H9 (cell line): ENCODE measurements around the gene EHD4. TPM values are rescaled to one million over a fixed set of nuclear protein-coding genes. Genes with fewer than 3 reads are reported as not detected.
A peak's percentile ranks its signal among the peaks of the same experiment; 100 is the strongest.

Experiments
- DNase-seq: peaks from one replicate; pipeline ENCODE4 v3.0.0-alpha.2; 2017
- H2AFZ ChIP-seq: one replicate; pipeline ENCODE4 v1.6.1; 2013; ENCODE audit warnings: mild to moderate bottlenecking, low read length, control low read depth, moderate library complexity
- H2AK5ac ChIP-seq: 2 replicates; pipeline ENCODE4 v1.6.1; 2013; ENCODE audit warnings: low read length, control low read depth, mixed read lengths; ENCODE audit not compliant: insufficient read length
- H2BK120ac ChIP-seq: one replicate; pipeline ENCODE4 v1.6.1; 2013; ENCODE audit warnings: low read depth, mild to moderate bottlenecking, low read length, control low read depth, inconsistent platforms; ENCODE audit not compliant: poor library complexity, severe bottlenecking
- H2BK12ac ChIP-seq: 2 replicates; pipeline ENCODE4 v1.6.1; 2013; ENCODE audit warnings: low read length, control low read depth, mixed read lengths, low read depth; ENCODE audit not compliant: insufficient read length
- H2BK15ac ChIP-seq: 2 replicates; pipeline ENCODE4 v1.6.1; 2013; ENCODE audit warnings: low read depth, low read length, control low read depth
- H2BK20ac ChIP-seq: one replicate; pipeline ENCODE4 v1.6.1; 2013; ENCODE audit warnings: low read depth, mild to moderate bottlenecking, low read length, control low read depth, inconsistent platforms; ENCODE audit not compliant: poor library complexity, severe bottlenecking
- H2BK5ac ChIP-seq: 2 replicates; pipeline ENCODE4 v1.6.1; 2013; ENCODE audit warnings: low read length, control low read depth, mixed read lengths; ENCODE audit not compliant: insufficient read length
- H3K14ac ChIP-seq: 2 replicates; pipeline ENCODE4 v1.6.1; 2013; ENCODE audit warnings: low read length, control low read depth; ENCODE audit not compliant: insufficient read depth
- H3K18ac ChIP-seq: 2 replicates; pipeline ENCODE4 v1.6.1; 2013; ENCODE audit warnings: low read depth, mild to moderate bottlenecking, mixed read lengths, low read length, control low read depth; ENCODE audit not compliant: insufficient read length
- H3K23ac ChIP-seq: 2 replicates; pipeline ENCODE4 v1.6.1; 2013; ENCODE audit warnings: low read length, control low read depth, mixed read lengths, low read depth; ENCODE audit not compliant: insufficient read length
- H3K23me2 ChIP-seq: 2 replicates; pipeline ENCODE4 v1.6.1; 2013; ENCODE audit warnings: low read depth, mild to moderate bottlenecking, mixed read lengths, low read length, control low read depth; ENCODE audit not compliant: insufficient read length, poor library complexity, severe bottlenecking
- H3K27ac ChIP-seq: 2 replicates; pipeline ENCODE4 v1.5.1; 2013; ENCODE audit warnings: low read length, control low read depth, mixed read lengths, low read depth; ENCODE audit not compliant: insufficient read length
- H3K27me3 ChIP-seq: 2 replicates; pipeline ENCODE4 v1.6.1; 2013; ENCODE audit warnings: low read length, control low read depth, inconsistent platforms; ENCODE audit not compliant: insufficient read depth
- H3K4ac ChIP-seq: 2 replicates; pipeline ENCODE4 v1.6.1; 2013; ENCODE audit warnings: low read depth, mild to moderate bottlenecking, control low read depth, inconsistent platforms, low read length, moderate library complexity
- H3K4me1 ChIP-seq: 2 replicates; pipeline ENCODE4 v1.6.1; 2013; ENCODE audit warnings: low read length, control low read depth, inconsistent platforms; ENCODE audit not compliant: insufficient read depth
- H3K4me2 ChIP-seq: 2 replicates; pipeline ENCODE4 v1.6.1; 2013; ENCODE audit warnings: low read length, control low read depth, mixed read lengths; ENCODE audit not compliant: insufficient read length, insufficient read depth
- H3K56ac ChIP-seq: 2 replicates; pipeline ENCODE4 v1.6.1; 2013; ENCODE audit warnings: low read depth, mild to moderate bottlenecking, mixed read lengths, low read length, control low read depth; ENCODE audit not compliant: insufficient read length
- H3K79me1 ChIP-seq: 2 replicates; pipeline ENCODE4 v1.6.1; 2013; ENCODE audit warnings: low read depth, mild to moderate bottlenecking, moderate library complexity, low read length, control low read depth, inconsistent platforms; ENCODE audit not compliant: insufficient read depth, poor library complexity, severe bottlenecking
- H3K79me2 ChIP-seq: 2 replicates; pipeline ENCODE4 v1.6.1; 2013; ENCODE audit warnings: low read length, control low read depth, inconsistent platforms; ENCODE audit not compliant: insufficient read depth
- H3K9ac ChIP-seq: 2 replicates; pipeline ENCODE4 v1.6.1; 2013; ENCODE audit warnings: low read length, control low read depth, mixed read lengths; ENCODE audit not compliant: insufficient read length; ENCODE audit errors: extremely low read depth
- H3K9me3 ChIP-seq: one replicate; pipeline ENCODE4 v1.6.1; 2013; ENCODE audit warnings: low read depth, low read length, inconsistent platforms; ENCODE audit not compliant: control insufficient read depth
- H3T11ph ChIP-seq: one replicate; pipeline ENCODE4 v1.6.1; 2013; ENCODE audit warnings: mild to moderate bottlenecking, low read length, control low read depth, inconsistent platforms
- H4K20me1 ChIP-seq: one replicate; pipeline ENCODE4 v1.6.1; 2013; ENCODE audit not compliant: control insufficient read depth, insufficient read length, insufficient read depth
- H4K5ac ChIP-seq: 2 replicates; pipeline ENCODE4 v1.6.1; 2013; ENCODE audit warnings: low read depth, mild to moderate bottlenecking, mixed read lengths, low read length, control low read depth; ENCODE audit not compliant: insufficient read length
- H4K8ac ChIP-seq: replicated peaks from 2 replicates; pipeline ENCODE4 v1.6.1; 2013; ENCODE audit warnings: low read length, control low read depth, mixed read lengths, low read depth; ENCODE audit not compliant: insufficient read length
- H4K91ac ChIP-seq: 2 replicates; pipeline ENCODE4 v1.6.1; 2013; ENCODE audit warnings: low read depth, mild to moderate bottlenecking, moderate library complexity, mixed read lengths, low read length, control low read depth; ENCODE audit not compliant: insufficient read length
- H3K27ac Mint-ChIP-seq, 3 experiments: 2 replicates in 2 of 3; 3 replicates in 1 of 3; pipeline ENCODE4 v1.8.0; 2020 to 2021; ENCODE audit warnings: mixed read lengths in 3 of 3, mild to moderate bottlenecking in 1 of 3, moderate library complexity in 1 of 3
- H3K27me3 Mint-ChIP-seq: 2 replicates; pipeline ENCODE4 v1.8.0; 2021; ENCODE audit warnings: low read depth, mild to moderate bottlenecking, moderate library complexity, mixed read lengths
- H3K36me3 Mint-ChIP-seq, 3 experiments: 2 replicates in 2 of 3; 3 replicates in 1 of 3; pipeline ENCODE4 v1.8.0; 2020 to 2021; ENCODE audit warnings: low read depth in 3 of 3, mixed read lengths in 3 of 3; ENCODE audit not compliant: insufficient read depth in 1 of 3
- H3K4me1 Mint-ChIP-seq, 2 experiments: 2 replicates each; pipeline ENCODE4 v1.8.0; 2020; ENCODE audit warnings: mixed read lengths in 2 of 2
- H3K4me3 Mint-ChIP-seq, 2 experiments: 2 replicates in 1 of 2; 3 replicates in 1 of 2; pipeline ENCODE4 v1.8.0; 2020 to 2021; ENCODE audit warnings: mild to moderate bottlenecking in 2 of 2, mixed read lengths in 2 of 2, moderate library complexity in 1 of 2
- H3K9me3 Mint-ChIP-seq, 2 experiments: 2 replicates in 1 of 2; 3 replicates in 1 of 2; pipeline ENCODE4 v1.8.0; 2020; ENCODE audit warnings: mild to moderate bottlenecking in 2 of 2, mixed read lengths in 2 of 2, moderate library complexity in 1 of 2
- CTCF ChIP-seq: fragments of 200-600 bp; sonication (generic); conservative IDR thresholded peaks from 3 replicates; pipeline ENCODE4 v1.8.0; 2021; ENCODE audit warnings: antibody characterized with exemption, mild to moderate bottlenecking
- WGBS: extraction: QIAGEN DNeasy Blood & Tissue Kit; methylation state at CpG from one replicate; pipeline ENCODE4 v1.1.7; 2013; ENCODE audit warnings: missing lambda C conversion rate, low lambda C conversion rate, mixed read lengths; ENCODE audit not compliant: insufficient read length; ENCODE audit errors: extremely low coverage; 5-methylcytosine and 5-hydroxymethylcytosine counted together
- total RNA-seq: library from RNA; stranded (reverse); gene quantifications from 2 replicates; pipeline ENCODE4 v1.2.1, GENCODE V29; 2021

EHD4 gene
- total RNA-seq, 1 experiment from 2014 or later: 22.9 TPM

DNA sequence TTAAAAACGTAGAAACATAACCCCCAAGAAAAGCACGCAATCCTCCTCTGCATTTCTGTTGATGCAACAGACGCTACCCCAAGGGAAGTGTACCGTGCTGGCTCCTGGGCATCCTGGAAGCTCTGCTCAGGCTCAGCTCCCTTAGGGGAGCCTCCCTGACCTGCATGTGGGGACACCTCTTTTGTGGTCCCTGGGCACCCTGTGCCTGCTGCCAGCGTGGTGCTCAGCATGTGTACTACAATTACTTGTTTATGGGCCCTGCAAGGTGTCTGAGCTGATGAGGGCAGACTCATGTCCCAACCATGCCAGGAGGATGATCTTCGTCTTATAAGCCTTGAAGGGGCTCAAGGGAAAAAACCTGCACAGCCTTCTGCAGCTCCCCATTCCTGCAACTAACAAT is 18.3 kb downstream of the EHD4 start:
- no peak overlapping the region for H3K9ac ChIP-seq
- H3K23ac ChIP-seq: no peak overlapping the region
- no peak overlapping the region for H2BK5ac ChIP-seq
- Mint-ChIP-seq H3K27me3 (no peaks in the 10 kb centered on the region), H3K4me3 (no peak overlapping the region), H3K9me3 (no peaks in the 10 kb centered on the region), H3K27ac (peak overlapping the region in 1 of 3 experiments; percentile 16; a peak in 1 of 7 replicates), H3K36me3 (peaks cover 6 to 31% (median 26%) of the 10 kb centered on the region in 3 experiments; a peak in 6 of 7 replicates), H3K4me1 (peaks cover 20 to 22% of the 10 kb centered on the region in 2 experiments)
- no peaks in the 10 kb centered on the region for H3K27me3 ChIP-seq
- no peaks in the 10 kb centered on the region for H4K20me1 ChIP-seq
- no peak overlapping the region for H3K27ac ChIP-seq
- no peaks in the 10 kb centered on the region for H3K23me2 ChIP-seq
- H2BK15ac ChIP-seq: no peak overlapping the region
- no peak overlapping the region for H3K4ac ChIP-seq
- H3K18ac ChIP-seq: no peak overlapping the region
- no peak overlapping the region for H2AK5ac ChIP-seq
- H4K8ac ChIP-seq: no peak overlapping the region
- H3K4me1 ChIP-seq: no peaks in the 10 kb centered on the region
- H4K91ac ChIP-seq: no peak overlapping the region
- WGBS: no CpG with 5 or more reads among the region's 6 CpGs
- no peaks in the 10 kb centered on the region for H3K79me2 ChIP-seq
- no peak overlapping the region for H4K5ac ChIP-seq
- H2AFZ ChIP-seq: no peak overlapping the region
- H3K79me1 ChIP-seq: peaks cover 8% of the 10 kb centered on the region
- H2BK12ac ChIP-seq: no peak overlapping the region
- H3K14ac ChIP-seq: no peak overlapping the region
- no peak for DNase-seq
- no peak for TF ChIP-seq CTCF
- H3T11ph ChIP-seq: no peak overlapping the region
- no peak overlapping the region for H3K56ac ChIP-seq
- H2BK20ac ChIP-seq: no peak overlapping the region
- no peak overlapping the region for H2BK120ac ChIP-seq
- H3K4me2 ChIP-seq: no peak overlapping the region
- no peaks in the 10 kb centered on the region for H3K9me3 ChIP-seq
